HG03520 (cell line): ENCODE data around the gene CALML6.

Source experiments
- ATAC-seq: cut with Tn5 transposase; IDR thresholded peaks from one replicate; pipeline ENCODE4 v1.9.1; 2021; ENCODE audit warnings: mild to moderate bottlenecking, moderate library complexity; ENCODE audit not compliant: unreplicated experiment

CALML6 gene

DNA sequence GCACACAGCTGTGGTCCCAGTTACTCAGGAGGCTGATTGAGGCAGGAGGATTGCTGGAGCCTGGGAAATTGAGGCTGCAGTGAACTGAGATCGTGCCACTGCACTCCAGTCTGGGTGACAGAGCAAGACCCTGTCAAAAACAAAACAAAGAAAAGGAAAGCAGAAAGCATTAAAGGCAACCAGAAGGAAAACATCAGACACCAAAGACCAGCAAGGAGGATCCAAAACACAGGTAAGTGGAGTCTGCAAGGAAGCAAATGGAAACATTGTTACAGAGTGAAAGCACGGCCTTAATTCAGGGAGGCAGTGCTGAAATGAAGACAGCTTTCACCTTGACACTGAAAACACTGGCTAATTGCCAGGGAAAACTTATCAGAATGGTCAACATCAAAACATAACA is 47.7 kb downstream of the CALML6 start:
- no peak for ATAC-seq

DNA sequence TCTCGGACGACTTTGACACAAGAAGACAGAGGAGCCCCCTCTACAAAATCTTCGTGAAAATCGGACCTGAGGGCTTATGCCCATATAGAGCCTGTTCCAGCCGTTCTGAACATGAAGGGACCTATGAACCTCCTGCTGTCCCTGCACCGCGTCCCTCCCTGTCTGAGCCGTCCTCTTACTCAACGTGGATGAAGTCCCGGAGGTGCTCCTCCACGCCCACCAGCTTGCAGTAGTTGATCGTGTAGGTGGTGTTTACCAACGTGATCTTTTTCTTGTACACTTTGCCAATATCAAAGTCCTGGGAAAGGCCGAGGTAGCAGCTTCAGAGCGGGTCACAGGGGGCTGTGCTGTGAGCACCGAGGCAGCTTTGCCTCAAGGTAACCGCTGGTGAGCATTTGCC is 48.5 kb downstream of the CALML6 start:
- ATAC-seq, result no peak

GRCh38 chr1:1964811-1965210 is 49.8 kb downstream of the CALML6 start:
- no peak for ATAC-seq

DNA sequence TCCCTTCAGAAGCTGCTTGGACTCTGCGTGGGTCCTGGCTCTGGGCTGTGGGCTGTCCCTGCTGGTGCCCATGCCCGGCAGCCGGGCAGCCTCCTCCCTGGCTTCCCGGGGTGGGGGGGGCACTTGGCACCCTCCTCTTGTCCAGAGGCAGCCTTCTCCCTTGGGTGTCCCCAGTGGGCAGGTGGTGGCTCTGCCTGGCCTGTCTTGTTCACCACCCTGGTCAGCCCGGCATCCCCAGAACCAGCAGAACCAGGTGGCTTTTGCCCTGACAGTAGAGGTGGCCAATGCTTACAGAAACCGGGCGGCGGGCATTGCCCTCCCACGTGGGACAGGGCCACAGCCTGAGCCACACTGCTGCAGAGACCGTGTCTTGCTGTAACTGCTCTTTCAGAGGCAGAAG is 50.5 kb downstream of the CALML6 start:
- ATAC-seq, result no peak

- ATAC-seq, result no peak
These were observed 51.1 kb downstream of the CALML6 start for GRCh38 chr1:1966071-1966740.
